Kidney (tissue), 14 donors: ENCODE measurements around the gene P4HTM. TPM values are rescaled to one million over a fixed set of nuclear protein-coding genes. Genes with fewer than 3 reads are reported as not detected.

Experiments used
- DNase-seq, 5 donors: peaks; one replicate each; pipeline ENCODE4 v3.0.0-alpha.2; 2013 to 2020
- FAIRE-seq: peaks from 2 replicates; lab custom pipeline; 2012; peaks lifted over from hg19 to GRCh38; lab: Jason Lieb, UNC
- H3K27ac ChIP-seq, 2 donors: one replicate each; pipeline ENCODE4 v1.7.0; 2013; ENCODE audit warnings: low read depth in 2 of 2, low read length in 2 of 2, inconsistent platforms in 1 of 2
- H3K27me3 ChIP-seq: one replicate; pipeline ENCODE4 v1.7.1; 2013; ENCODE audit warnings: low read length, inconsistent platforms; ENCODE audit not compliant: control insufficient read depth, insufficient read depth
- H3K36me3 ChIP-seq, 3 donors: one replicate each; pipeline versions ENCODE4 v1.7.0 to v1.7.1; 2013; ENCODE audit warnings: low read length in 3 of 3, control low read depth in 1 of 3, inconsistent platforms in 1 of 3; ENCODE audit not compliant: insufficient read depth in 3 of 3, control insufficient read depth in 2 of 3
- H3K4me1 ChIP-seq, 3 donors: one replicate each; pipeline versions ENCODE4 v1.7.0 to v1.7.1; 2013; ENCODE audit warnings: low read length in 3 of 3, inconsistent platforms in 1 of 3, low read depth in 1 of 3; ENCODE audit not compliant: control insufficient read depth in 2 of 3, insufficient read depth in 2 of 3
- H3K4me3 ChIP-seq, 3 donors: one replicate each; pipeline versions ENCODE4 v1.7.0 to v1.8.1; 2013; ENCODE audit warnings: low read length in 3 of 3, control low read depth in 1 of 3, inconsistent platforms in 1 of 3
- H3K9ac ChIP-seq, 3 donors: one replicate each; pipeline versions ENCODE4 v1.7.0 to v1.7.1; 2013; ENCODE audit warnings: low read length in 3 of 3, control low read depth in 1 of 3, inconsistent platforms in 1 of 3
- H3K9me3 ChIP-seq, 3 donors: one replicate each; pipeline versions ENCODE4 v1.7.0 to v1.7.1; 2013; ENCODE audit warnings: low read length in 3 of 3, control low read depth in 1 of 3, inconsistent platforms in 1 of 3; ENCODE audit not compliant: control insufficient read depth in 2 of 3, insufficient read depth in 1 of 3
- intact Hi-C: fragments of 100-400 bp; cut with DNase I; formaldehyde crosslinking; loops from one replicate; pipeline ENCODE4 v1.11.1; 2022
- polyA plus RNA-seq: library from polyadenylated mRNA; stranded (reverse); fragments of 350-450 nt; fragmentation: Illumina TruSeq; extraction: RNeasy Lipid Tissue Mini Kit (QIAGEN cat#74804); gene quantifications from one replicate; pipeline ENCODE4 v1.2.3, GENCODE V29; 2014; ENCODE audit warnings: low read depth, low replicate concordance; ENCODE audit not compliant: insufficient read depth
- total RNA-seq: library from RNA; stranded (reverse); fragmentation: NEBNext Ultra II Directional; extraction: Animal tissue kit (Norgen Biotek cat#: 25700); gene quantifications from one replicate; pipeline ENCODE4 v1.2.1, GENCODE V29; 2021
- TF ChIP-seq, protein P1 (sequence below): IDR thresholded peaks from 3 replicates; pipeline ENCODE4 v1.5.1; 2012; ENCODE audit warnings: mild to moderate bottlenecking, moderate library complexity, borderline replicate concordance; ENCODE audit not compliant: insufficient read depth; ENCODE audit errors: extremely low read depth
- donor health status: control.
- donor health status: control.
- donor health status: control.
- donor health status: control.
- donor health status: control.
- donor health status: DM: yes; HTN: yes; CAD: no.
- donor health status: Normal renal cell carcinoma (clear cell type).

Gene P4HTM
- total and polyA plus RNA-seq, 2 donors from 2014 or later: 63.7 to 72.6 TPM

DNA sequence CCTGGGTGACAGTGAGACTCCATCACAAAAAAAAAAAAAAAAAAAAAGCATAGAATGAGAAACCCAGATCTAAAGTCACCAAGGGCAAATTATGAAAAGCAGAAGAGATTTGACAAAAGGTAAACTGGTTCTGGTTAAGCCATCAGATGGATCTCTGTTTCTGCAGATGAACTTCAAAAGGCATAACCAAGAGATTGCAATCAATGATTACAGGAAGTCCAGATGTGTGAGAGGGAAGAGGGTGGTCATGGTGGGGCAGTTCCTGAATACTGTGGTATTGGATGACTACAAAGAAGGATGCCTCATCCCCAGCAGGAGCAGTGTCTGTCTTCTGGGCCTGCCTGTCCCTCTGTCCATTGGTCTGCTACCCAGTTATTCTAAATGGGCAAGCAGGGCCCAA lies 3.8 kb downstream of the P4HTM start:
- intact Hi-C loops: no loop called here
- Histone ChIP-seq H3K9ac (no peak overlapping the region), H3K36me3 (peaks cover 0 to 6% (median 2%) of the 10 kb centered on the region in 3 donors), H3K4me1 (peaks cover 0 to 26% (median 5%) of the 10 kb centered on the region in 3 donors), H3K9me3 (no peaks in the 10 kb centered on the region), H3K27ac (no peak overlapping the region), H3K27me3 (no peaks in the 10 kb centered on the region), H3K4me3 (no peak overlapping the region)
- FAIRE-seq (no peak), DNase-seq (no peak)
- TF ChIP-seq, protein P1, sequence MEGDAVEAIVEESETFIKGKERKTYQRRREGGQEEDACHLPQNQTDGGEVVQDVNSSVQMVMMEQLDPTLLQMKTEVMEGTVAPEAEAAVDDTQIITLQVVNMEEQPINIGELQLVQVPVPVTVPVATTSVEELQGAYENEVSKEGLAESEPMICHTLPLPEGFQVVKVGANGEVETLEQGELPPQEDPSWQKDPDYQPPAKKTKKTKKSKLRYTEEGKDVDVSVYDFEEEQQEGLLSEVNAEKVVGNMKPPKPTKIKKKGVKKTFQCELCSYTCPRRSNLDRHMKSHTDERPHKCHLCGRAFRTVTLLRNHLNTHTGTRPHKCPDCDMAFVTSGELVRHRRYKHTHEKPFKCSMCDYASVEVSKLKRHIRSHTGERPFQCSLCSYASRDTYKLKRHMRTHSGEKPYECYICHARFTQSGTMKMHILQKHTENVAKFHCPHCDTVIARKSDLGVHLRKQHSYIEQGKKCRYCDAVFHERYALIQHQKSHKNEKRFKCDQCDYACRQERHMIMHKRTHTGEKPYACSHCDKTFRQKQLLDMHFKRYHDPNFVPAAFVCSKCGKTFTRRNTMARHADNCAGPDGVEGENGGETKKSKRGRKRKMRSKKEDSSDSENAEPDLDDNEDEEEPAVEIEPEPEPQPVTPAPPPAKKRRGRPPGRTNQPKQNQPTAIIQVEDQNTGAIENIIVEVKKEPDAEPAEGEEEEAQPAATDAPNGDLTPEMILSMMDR: no peak

DNA sequence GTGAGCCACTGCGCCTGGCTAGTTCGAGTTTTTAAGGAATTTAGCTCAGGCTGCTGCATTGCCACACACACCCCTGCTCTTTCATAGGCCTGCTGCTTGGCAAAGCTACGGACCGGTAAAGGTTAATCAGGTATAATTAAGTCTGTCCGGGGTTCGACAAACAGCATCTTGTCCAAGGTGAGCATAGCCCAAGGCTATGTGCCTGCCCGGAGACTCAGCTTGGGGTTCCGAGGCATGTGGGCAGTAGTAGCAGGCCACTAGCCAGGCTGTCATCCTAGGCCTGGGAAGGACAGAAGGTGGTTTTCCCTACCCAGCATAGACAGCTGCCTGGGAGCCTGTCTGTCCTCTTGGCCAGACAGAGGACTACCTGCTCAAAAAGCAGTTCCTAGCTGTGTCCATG lies 6.6 kb downstream of the P4HTM start:
- H3K27ac ChIP-seq: no peak overlapping the region
- peaks cover 0 to 6% (median 2%) of the 10 kb centered on the region in 3 donors for H3K36me3 ChIP-seq
- peaks cover 0 to 6% (median 0%) of the 10 kb centered on the region in 3 donors for H3K4me1 ChIP-seq
- H3K27me3 ChIP-seq: no peaks in the 10 kb centered on the region
- H3K9me3 ChIP-seq: no peaks in the 10 kb centered on the region
- intact Hi-C loops: no loop called here
- no peak overlapping the region for H3K4me3 ChIP-seq
- no peak for DNase-seq
- H3K9ac ChIP-seq: no peak overlapping the region
- TF ChIP-seq, protein P1: no peak
- FAIRE-seq: no peak

DNA sequence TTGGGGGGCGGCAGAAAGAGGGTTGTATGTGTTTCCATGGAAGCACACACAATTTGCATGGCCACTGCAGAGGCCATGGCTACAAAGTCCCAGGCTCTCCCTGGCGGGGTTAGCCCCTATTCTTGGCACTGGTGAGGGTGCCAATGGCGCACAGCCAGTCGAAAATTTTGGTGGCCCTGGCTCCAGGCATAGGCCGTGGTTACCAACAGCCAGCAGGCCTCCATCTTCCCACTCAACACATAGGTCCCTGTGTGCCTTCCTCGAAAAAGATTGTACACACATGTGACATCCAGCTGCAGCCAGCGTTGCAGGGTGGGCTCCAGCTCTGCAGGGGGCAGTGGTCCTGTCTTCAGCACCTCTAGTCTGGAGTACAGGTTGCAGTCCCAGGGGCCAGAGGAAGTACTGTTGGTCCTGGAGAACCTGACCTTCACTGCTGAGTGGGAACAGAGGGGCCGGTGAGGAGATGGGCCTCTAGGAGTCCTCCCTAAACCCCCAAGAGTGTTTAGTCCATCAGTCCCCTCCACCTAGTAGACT lies 7.1 kb downstream of the P4HTM start:
- TF ChIP-seq, protein P1: no peak
- intact Hi-C loops: no loop called here
- no peak overlapping the region for H3K4me3 ChIP-seq
- H3K4me1 ChIP-seq: peaks cover 0 to 5% (median 0%) of the 10 kb centered on the region in 3 donors
- DNase-seq (no peak), FAIRE-seq (no peak)
- no peak overlapping the region for H3K9ac ChIP-seq
- no peak overlapping the region for H3K27ac ChIP-seq
- H3K27me3 ChIP-seq: no peaks in the 10 kb centered on the region
- no peaks in the 10 kb centered on the region for H3K9me3 ChIP-seq
- H3K36me3 ChIP-seq: peaks cover 0 to 9% (median 2%) of the 10 kb centered on the region in 3 donors
